Ishikawa (cell line): ENCODE results near the gene ACOX3.

Source experiments
- CEBPB ChIP-seq: IDR thresholded peaks from 2 replicates; pipeline ENCODE4 v1.6.1; 2012
- CREB1 ChIP-seq: IDR thresholded peaks from 2 replicates; pipeline ENCODE4 v1.6.1; 2012; ENCODE audit warnings: low read depth
- EGR1 ChIP-seq: IDR thresholded peaks from 2 replicates; pipeline ENCODE4 v1.6.1; 2012
- EP300 ChIP-seq: IDR thresholded peaks from 2 replicates; pipeline ENCODE4 v1.6.1; 2012; ENCODE audit warnings: borderline replicate concordance
- FOXM1 ChIP-seq: IDR thresholded peaks from 2 replicates; pipeline ENCODE4 v1.6.1; 2012; ENCODE audit warnings: low read depth, borderline replicate concordance
- MAX ChIP-seq: IDR thresholded peaks from 2 replicates; pipeline ENCODE4 v1.6.1; 2012
- NFIC ChIP-seq: IDR thresholded peaks from 2 replicates; pipeline ENCODE4 v1.6.1; 2012
- RAD21 ChIP-seq: IDR thresholded peaks from 2 replicates; pipeline ENCODE4 v1.6.1; 2012; ENCODE audit warnings: low read depth
- REST ChIP-seq: IDR thresholded peaks from 2 replicates; pipeline ENCODE4 v1.6.1; 2012; ENCODE audit warnings: low read depth, mild to moderate bottlenecking
- TAF1 ChIP-seq: IDR thresholded peaks from 2 replicates; pipeline ENCODE4 v1.6.1; 2012; ENCODE audit warnings: low read depth, mild to moderate bottlenecking
- TCF12 ChIP-seq: IDR thresholded peaks from 2 replicates; pipeline ENCODE4 v1.6.1; 2012; ENCODE audit warnings: low read depth
- TEAD4 ChIP-seq: IDR thresholded peaks from 2 replicates; pipeline ENCODE4 v1.6.1; 2012
- USF1 ChIP-seq: IDR thresholded peaks from 2 replicates; pipeline ENCODE4 v1.6.1; 2012
- YY1 ChIP-seq: IDR thresholded peaks from 2 replicates; pipeline ENCODE4 v1.6.1; 2012; ENCODE audit warnings: low read depth
- ZBTB7A ChIP-seq: IDR thresholded peaks from 2 replicates; pipeline ENCODE4 v1.6.1; 2012; ENCODE audit warnings: low read depth

ACOX3 gene

GRCh38 chr4:8373973-8374545 lies 66.5 kb downstream of the ACOX3 start:
- TF ChIP-seq RAD21 (no peak), TCF12 (no peak), MAX (no peak), NFIC (no peak), REST (no peak), FOXM1 (no peak), EP300 (no peak)

GRCh38 chr4:8373270-8373972 lies 67.1 kb downstream of the ACOX3 start:
- TF ChIP-seq NFIC (no peak), FOXM1 (no peak), CREB1 (no peak), YY1 (no peak), CEBPB (no peak), EP300 (no peak), TEAD4 (no peak), TAF1 (no peak), REST (no peak), EGR1 (no peak), TCF12 (no peak), MAX (no peak), ZBTB7A (no peak), USF1 (no peak), RAD21 (no peak)

- TF ChIP-seq FOXM1 = no peak
- no peak for TF ChIP-seq EGR1
- TF ChIP-seq ZBTB7A = no peak
- no peak for TF ChIP-seq CEBPB
- TF ChIP-seq USF1 = no peak
- TF ChIP-seq MAX = no peak
- TF ChIP-seq TEAD4 = no peak
- no peak for TF ChIP-seq YY1
- TF ChIP-seq EP300 = no peak
- TF ChIP-seq TCF12 = no peak
- TF ChIP-seq RAD21 = no peak
- TF ChIP-seq REST = no peak
- no peak for TF ChIP-seq NFIC
- no peak for TF ChIP-seq CREB1
- TF ChIP-seq TAF1 = no peak
Measured at GRCh38 chr4:8372506-8372905, 68.0 kb downstream of the ACOX3 start.

- TF ChIP-seq EGR1 (no peak), MAX (no peak), TAF1 (no peak), TCF12 (no peak), REST (no peak), FOXM1 (no peak), NFIC (no peak), CEBPB (no peak), TEAD4 (no peak)
Measured at GRCh38 chr4:8371596-8371995, 68.9 kb downstream of the ACOX3 start.
